Measurements from ENCODE around the gene IFNAR1.

DNA sequence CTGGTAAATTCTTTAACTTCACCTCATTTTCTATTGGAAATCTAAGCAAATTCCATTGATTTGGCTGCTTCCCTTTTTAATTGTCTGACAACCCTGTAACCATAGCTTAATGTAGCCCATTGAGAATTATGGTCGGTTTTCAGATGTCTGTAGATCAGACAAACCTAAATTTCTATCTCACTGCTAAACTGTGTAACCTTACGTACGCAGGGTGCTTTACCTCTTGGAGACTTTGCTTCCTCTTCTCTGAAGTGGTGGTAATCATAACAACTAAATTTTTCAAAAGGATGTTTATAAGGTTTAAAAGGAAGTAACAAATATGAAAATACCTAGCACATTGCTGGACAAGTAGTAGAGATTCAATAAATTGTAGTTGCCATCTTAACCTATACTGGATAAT lies 25.9 kb downstream of the IFNAR1 start:
- TF ChIP-seq, protein P1, sequence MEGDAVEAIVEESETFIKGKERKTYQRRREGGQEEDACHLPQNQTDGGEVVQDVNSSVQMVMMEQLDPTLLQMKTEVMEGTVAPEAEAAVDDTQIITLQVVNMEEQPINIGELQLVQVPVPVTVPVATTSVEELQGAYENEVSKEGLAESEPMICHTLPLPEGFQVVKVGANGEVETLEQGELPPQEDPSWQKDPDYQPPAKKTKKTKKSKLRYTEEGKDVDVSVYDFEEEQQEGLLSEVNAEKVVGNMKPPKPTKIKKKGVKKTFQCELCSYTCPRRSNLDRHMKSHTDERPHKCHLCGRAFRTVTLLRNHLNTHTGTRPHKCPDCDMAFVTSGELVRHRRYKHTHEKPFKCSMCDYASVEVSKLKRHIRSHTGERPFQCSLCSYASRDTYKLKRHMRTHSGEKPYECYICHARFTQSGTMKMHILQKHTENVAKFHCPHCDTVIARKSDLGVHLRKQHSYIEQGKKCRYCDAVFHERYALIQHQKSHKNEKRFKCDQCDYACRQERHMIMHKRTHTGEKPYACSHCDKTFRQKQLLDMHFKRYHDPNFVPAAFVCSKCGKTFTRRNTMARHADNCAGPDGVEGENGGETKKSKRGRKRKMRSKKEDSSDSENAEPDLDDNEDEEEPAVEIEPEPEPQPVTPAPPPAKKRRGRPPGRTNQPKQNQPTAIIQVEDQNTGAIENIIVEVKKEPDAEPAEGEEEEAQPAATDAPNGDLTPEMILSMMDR (IDR thresholded peaks at IDR 0.05) = no peak
- no peak for TF ChIP-seq POLR2A (IDR thresholded peaks at IDR 0.05)

Measured in breast epithelium (tissue), 3 donors.